ENCODE data around the gene SPATS2. TPM values are rescaled to one million over a fixed set of nuclear protein-coding genes. Genes with fewer than 3 reads are reported as not detected.
A peak's percentile ranks its signal among the peaks of the same experiment; 100 is the strongest.

Gene SPATS2
- total and polyA plus RNA-seq, 11 donors: 3.0 to 9.1 (median 5.7) TPM

DNA sequence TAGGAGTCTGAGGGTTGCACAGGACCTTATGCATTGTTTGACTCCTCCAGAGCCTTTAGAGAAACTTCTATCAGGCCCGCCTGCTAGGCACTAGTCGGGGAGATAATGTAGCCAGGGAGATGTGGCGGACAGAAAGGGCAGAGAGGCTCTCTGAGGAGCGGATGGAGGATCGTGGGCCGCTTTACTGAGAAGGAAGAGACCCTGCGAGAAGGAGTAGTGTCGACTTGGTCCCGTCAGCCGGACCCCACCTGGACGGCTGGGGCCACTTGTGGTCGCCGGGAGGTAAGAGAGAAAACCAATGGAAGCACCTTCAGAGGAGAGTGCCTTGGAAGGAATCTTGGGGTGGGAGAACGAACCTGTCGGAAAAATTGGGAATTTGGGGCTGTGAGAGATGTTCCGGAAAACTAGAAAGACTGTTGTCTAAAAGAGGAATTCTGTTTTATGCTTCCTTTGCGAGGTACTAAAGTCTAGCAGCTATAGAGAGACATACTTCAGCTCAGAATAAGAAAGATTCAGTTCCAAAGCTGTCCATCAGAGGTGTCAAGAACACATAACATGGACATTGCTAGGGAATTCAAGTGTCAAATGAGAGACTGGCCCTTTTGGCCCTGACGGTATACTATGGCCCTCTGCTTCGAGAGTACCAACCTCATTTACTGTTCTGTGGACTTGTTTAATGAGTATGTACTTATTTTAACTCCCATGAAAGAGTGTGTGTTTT lies 201.3 kb downstream of the SPATS2 start:
- no peak for TF ChIP-seq POLR2A (IDR thresholded peaks at IDR 0.05)
- TF ChIP-seq, protein P1, sequence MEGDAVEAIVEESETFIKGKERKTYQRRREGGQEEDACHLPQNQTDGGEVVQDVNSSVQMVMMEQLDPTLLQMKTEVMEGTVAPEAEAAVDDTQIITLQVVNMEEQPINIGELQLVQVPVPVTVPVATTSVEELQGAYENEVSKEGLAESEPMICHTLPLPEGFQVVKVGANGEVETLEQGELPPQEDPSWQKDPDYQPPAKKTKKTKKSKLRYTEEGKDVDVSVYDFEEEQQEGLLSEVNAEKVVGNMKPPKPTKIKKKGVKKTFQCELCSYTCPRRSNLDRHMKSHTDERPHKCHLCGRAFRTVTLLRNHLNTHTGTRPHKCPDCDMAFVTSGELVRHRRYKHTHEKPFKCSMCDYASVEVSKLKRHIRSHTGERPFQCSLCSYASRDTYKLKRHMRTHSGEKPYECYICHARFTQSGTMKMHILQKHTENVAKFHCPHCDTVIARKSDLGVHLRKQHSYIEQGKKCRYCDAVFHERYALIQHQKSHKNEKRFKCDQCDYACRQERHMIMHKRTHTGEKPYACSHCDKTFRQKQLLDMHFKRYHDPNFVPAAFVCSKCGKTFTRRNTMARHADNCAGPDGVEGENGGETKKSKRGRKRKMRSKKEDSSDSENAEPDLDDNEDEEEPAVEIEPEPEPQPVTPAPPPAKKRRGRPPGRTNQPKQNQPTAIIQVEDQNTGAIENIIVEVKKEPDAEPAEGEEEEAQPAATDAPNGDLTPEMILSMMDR (IDR thresholded peaks at IDR 0.05): no peak
- DNase-seq (no peak), ATAC-seq (no peak)
- peaks cover 0 to 56% (median 43%) of the 10 kb centered on the region in 12 donors for H3K4me1 ChIP-seq
- peaks cover 0 to 21% (median 15%) of the 10 kb centered on the region in 9 donors for H3K36me3 ChIP-seq
- WGBS, 4 donors: 1 to 2% (median 2%) methylated on average over 19 of the region's 19 CpGs
- H3K9me3 ChIP-seq: no peaks in the 10 kb centered on the region
- peak overlapping the region; percentile 61 to 98 (median 94) for H3K27ac ChIP-seq
- H3K4me3 ChIP-seq: peak overlapping the region; percentile 50 to 99 (median 82)
- no peaks in the 10 kb centered on the region for H3K27me3 ChIP-seq
- intact Hi-C loops (cut with DNase I): loop anchor here in 1 of 10 donors (1.0 kb wide), 1 partner anchor 55 kb away; the partner anchor contains the start of gene PRPF40B

Other genes starting within 250 kb of the SPATS2 start
- gene TUBA1B, start 236.1 kb upstream of the SPATS2 start, total RNA-seq: 100 to 1,000 TPM; 242 to 966 (median 464) TPM
- gene TUBA1B, start 236.1 kb upstream of the SPATS2 start, polyA plus RNA-seq: 1,000 to 10,000 TPM in 1 of 2 donors, 100 to 1,000 TPM in 1; 189 to 1,651 TPM
- 100 to 1,000 TPM; 122 to 280 (median 184) TPM for gene TUBA1A, start 178.4 kb upstream of the SPATS2 start, total RNA-seq
- 100 to 1,000 TPM in 1 of 2 donors, 10 to 100 TPM in 1; 71.5 to 238 TPM for gene TUBA1A, start 178.4 kb upstream of the SPATS2 start, polyA plus RNA-seq
- 100 to 1,000 TPM in 2 of 9 donors, 10 to 100 TPM in 7; 35.2 to 298 (median 68.8) TPM for gene TUBA1C, start 102.4 kb upstream of the SPATS2 start, total RNA-seq
- gene TUBA1C, start 102.4 kb upstream of the SPATS2 start, polyA plus RNA-seq: 100 to 1,000 TPM in 1 of 2 donors, 10 to 100 TPM in 1; 45.3 to 554 TPM
- under 1 TPM in 4 of 9 donors, not detected in 5; 0.36 to 0.70 (median 0.54) TPM for gene PRPH, start 72.3 kb upstream of the SPATS2 start, total RNA-seq
- gene PRPH, start 72.3 kb upstream of the SPATS2 start, polyA plus RNA-seq: under 1 TPM; 0.11 to 0.27 TPM
- gene TROAP, start 44.2 kb upstream of the SPATS2 start, total RNA-seq: 1 to 10 TPM in 2 of 9 donors, under 1 TPM in 4, not detected in 3; 0.33 to 6.4 (median 0.85) TPM
- gene TROAP, start 44.2 kb upstream of the SPATS2 start, polyA plus RNA-seq: under 1 TPM in 1 of 2 donors, not detected in 1; 0.11 TPM
- gene C1QL4, start 30.3 kb upstream of the SPATS2 start, total RNA-seq: not detected
- not detected for gene C1QL4, start 30.3 kb upstream of the SPATS2 start, polyA plus RNA-seq
- 1 to 10 TPM in 1 of 9 donors, under 1 TPM in 5, not detected in 3; 0.08 to 4.4 (median 0.53) TPM for gene DNAJC22, start 20.6 kb upstream of the SPATS2 start, total RNA-seq
- gene DNAJC22, start 20.6 kb upstream of the SPATS2 start, polyA plus RNA-seq: under 1 TPM in 1 of 2 donors, not detected in 1; 0.11 TPM
- gene KCNH3, start 171.6 kb downstream of the SPATS2 start, total RNA-seq: 1 to 10 TPM in 3 of 9 donors, under 1 TPM in 6; 0.19 to 2.2 (median 0.40) TPM
- under 1 TPM; 0.14 to 0.42 TPM for gene KCNH3, start 171.6 kb downstream of the SPATS2 start, polyA plus RNA-seq
- 100 to 1,000 TPM in 3 of 9 donors, 10 to 100 TPM in 6; 70.0 to 122 (median 88.3) TPM for gene MCRS1, start 200.7 kb downstream of the SPATS2 start, total RNA-seq
- 10 to 100 TPM; 64.2 to 80.3 TPM for gene MCRS1, start 200.7 kb downstream of the SPATS2 start, polyA plus RNA-seq
- under 1 TPM; 0.23 to 0.78 (median 0.48) TPM for gene FAM186B, start 238.2 kb downstream of the SPATS2 start, total RNA-seq
- gene FAM186B, start 238.2 kb downstream of the SPATS2 start, polyA plus RNA-seq: under 1 TPM; 0.17 to 0.30 TPM

All from heart left ventricle (tissue), 16 donors.